GM12873 (cell line): ENCODE data around the gene LINGO3.

Experiments
- CTCF ChIP-seq: IDR thresholded peaks from 2 replicates; pipeline ENCODE4 v1.5.1; 2012; ENCODE audit warnings: low read depth, mild to moderate bottlenecking, moderate library complexity, low read length, control low read depth; ENCODE audit not compliant: insufficient read depth; ENCODE audit errors: missing control alignments

Gene LINGO3

DNA sequence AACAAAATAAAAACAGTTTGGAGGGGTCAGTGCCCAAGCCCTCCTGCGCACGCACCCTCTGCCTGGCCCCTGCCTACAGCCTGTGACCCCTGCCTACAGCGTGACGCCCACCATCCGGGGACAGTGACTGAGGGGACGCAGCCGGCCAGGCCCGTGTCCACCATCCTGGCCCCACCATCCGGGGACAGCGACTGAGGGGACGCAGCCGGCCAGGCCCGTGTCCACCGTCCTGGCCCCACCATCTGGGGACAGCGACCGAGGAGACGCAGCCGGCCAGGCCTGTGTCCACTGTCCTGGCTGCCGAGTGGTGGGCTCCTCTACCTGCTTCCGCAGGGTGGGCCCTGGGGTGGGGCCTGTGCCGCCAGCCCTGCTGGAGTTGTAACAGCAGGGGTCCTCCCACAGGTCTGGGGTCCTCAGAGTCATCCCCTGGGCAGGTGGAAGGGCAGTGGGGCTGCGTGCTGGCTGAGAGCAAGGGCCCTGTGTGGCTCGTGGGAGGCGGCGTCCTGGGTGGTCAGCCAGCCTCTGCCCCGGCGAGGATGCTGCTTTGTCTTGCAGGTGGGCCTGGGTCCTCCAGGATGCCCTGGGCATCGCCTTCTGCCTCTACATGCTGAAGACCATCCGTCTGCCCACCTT, 34.8 kb upstream of the LINGO3 start:
- no peak for TF ChIP-seq CTCF

DNA sequence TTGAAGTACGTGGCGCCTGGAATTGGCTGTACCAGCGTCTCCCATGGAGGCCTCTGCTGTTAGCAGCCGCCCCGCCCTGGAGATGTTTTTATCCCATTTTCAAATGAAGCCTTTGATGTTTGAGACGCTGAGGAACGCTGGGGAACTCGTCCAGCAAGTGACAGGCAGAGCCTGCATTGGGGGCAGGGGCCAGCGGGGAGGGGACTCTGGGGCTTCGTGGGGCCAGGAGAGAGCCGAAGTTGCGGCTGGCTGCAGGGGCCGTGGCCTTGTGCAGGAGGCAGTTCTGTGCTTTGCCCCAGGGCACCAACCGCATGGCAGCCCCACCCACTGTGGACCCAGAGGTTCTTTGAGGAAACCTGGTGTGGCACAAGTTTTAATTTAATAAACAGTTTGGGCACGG, 34.0 kb upstream of the LINGO3 start:
- no peak for TF ChIP-seq CTCF

GRCh38 chr19:2341244-2341751, 33.3 kb upstream of the LINGO3 start:
- no peak for TF ChIP-seq CTCF

GRCh38 chr19:2340496-2341243, 32.7 kb upstream of the LINGO3 start:
- TF ChIP-seq CTCF = no peak

GRCh38 chr19:2339644-2340310, 31.8 kb upstream of the LINGO3 start:
- TF ChIP-seq CTCF = no peak

DNA sequence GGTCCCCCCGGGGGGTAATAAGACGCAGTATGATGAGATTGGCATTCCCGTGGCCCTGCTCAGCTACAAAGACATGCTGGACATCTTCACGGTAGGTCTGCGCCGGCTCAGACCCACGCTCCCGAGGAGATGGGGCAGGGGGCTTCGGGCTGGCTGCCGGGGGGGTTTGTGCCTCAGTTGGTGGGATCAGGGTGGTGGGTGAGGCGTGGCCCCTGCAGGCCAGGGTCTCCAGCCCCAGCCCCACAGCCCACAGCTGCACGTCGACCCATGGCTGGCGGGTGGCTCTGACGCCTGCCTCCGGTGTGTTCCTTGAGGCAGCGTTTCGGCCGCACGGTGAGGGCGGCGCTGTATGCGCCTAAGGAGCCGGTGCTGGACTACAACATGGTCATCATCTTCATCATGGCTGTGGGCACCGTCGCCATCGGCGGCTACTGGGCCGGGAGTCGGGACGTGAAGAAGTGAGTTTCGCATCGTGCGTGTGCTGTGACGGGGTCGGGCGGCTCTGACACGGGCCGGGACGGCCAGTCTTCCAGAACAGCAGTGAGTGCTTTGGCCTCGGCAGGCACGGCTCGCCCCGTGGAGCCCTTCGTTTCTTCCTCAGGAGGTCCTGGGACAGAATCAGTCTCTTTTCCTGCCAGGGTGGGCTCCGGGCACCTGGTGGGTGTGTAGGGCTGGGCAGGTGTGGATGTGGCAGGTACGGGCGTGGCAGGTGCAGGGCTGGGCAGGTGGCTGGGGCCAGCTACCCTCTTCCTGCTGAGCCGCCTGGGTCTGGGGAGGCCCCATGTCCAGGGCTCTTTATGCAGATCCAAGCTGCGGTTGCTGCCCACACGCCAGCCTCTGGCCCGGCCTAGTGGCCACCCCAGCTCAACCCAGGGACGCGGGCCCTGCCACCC, 31.0 kb upstream of the LINGO3 start:
- TF ChIP-seq CTCF = no peak
